OCI-LY7 (cell line): ENCODE results near the gene PHKA2. TPM values are rescaled to one million over a fixed set of nuclear protein-coding genes. Genes with fewer than 3 reads are reported as not detected.
"Not testable (repeated sequence)": the region's sequence is repeated elsewhere in the genome, so short reads cannot be mapped to it uniquely, and the experiment has no call there.

Source experiments
- BruUV-seq: library from RNA; stranded (reverse); fragments of 400-500 nt; replicated peaks from 2 replicates; lab custom pipeline; 2021; lab: Mats Ljungman, UMichigan
- CTCF ChIA-PET: fragments of 300-600 bp; sonication (Branson Sonifier 250); formaldehyde crosslinking; loops from one replicate; lab custom pipeline; 2022; ENCODE audit warnings: antibody characterized with exemption; ENCODE audit not compliant: unreplicated experiment; lab: Charles Lee
- POLR2A ChIA-PET: fragments of 300-600 bp; sonication (Branson Sonifier 250); formaldehyde crosslinking; loops from one replicate; lab custom pipeline; 2022; ENCODE audit warnings: antibody characterized with exemption; lab: Charles Lee
- DNase-seq: peaks from one replicate; pipeline ENCODE4 v3.0.0-alpha.2; 2015; ENCODE audit warnings: low spot score
- H2AFZ ChIP-seq: fragments of 200-600 bp; sonication (generic), shearing (Covaris generic); 2 replicates; pipeline ENCODE4 v1.6.1; 2014; ENCODE audit warnings: mild to moderate bottlenecking, antibody characterized with exemption, low read length, moderate library complexity
- H3K27ac ChIP-seq: fragments of 200-600 bp; sonication (generic); 2 replicates; pipeline ENCODE4 v1.5.1; 2014; ENCODE audit warnings: mixed run types, low read depth, mild to moderate bottlenecking, moderate library complexity, low read length, inconsistent platforms; ENCODE audit not compliant: poor library complexity, severe bottlenecking
- H3K36me3 ChIP-seq: fragments of 200-600 bp; sonication (generic); 2 replicates; pipeline ENCODE4 v1.6.1; 2014; ENCODE audit warnings: mild to moderate bottlenecking, antibody characterized with exemption, low read length, moderate library complexity, mixed read lengths; ENCODE audit not compliant: insufficient read depth
- H3K4me1 ChIP-seq: fragments of 200-600 bp; sonication (generic); 2 replicates; pipeline ENCODE4 v1.5.1; 2014; ENCODE audit warnings: mild to moderate bottlenecking, low read length; ENCODE audit not compliant: insufficient read depth, poor library complexity, severe bottlenecking
- H3K4me2 ChIP-seq: fragments of 200-600 bp; sonication (generic); 2 replicates; pipeline ENCODE4 v1.6.1; 2014; ENCODE audit warnings: mild to moderate bottlenecking, low read length
- H3K4me3 ChIP-seq: fragments of 200-600 bp; sonication (generic); 2 replicates; pipeline ENCODE4 v1.5.1; 2014; ENCODE audit warnings: mild to moderate bottlenecking, low read depth, low read length; ENCODE audit not compliant: poor library complexity, severe bottlenecking
- H3K79me2 ChIP-seq: fragments of 200-600 bp; sonication (generic); 2 replicates; pipeline ENCODE4 v1.6.1; 2016; ENCODE audit warnings: low read depth, mild to moderate bottlenecking, low read length, moderate library complexity, mixed read lengths; ENCODE audit not compliant: insufficient read depth
- H3K9me2 ChIP-seq: fragments of 200-600 bp; sonication (generic); 2 replicates; pipeline ENCODE4 v1.6.1; 2016; ENCODE audit warnings: mild to moderate bottlenecking, low read length, mixed read lengths; ENCODE audit not compliant: insufficient read depth
- H3K9me3 ChIP-seq: fragments of 200-600 bp; sonication (generic); 2 replicates; pipeline ENCODE4 v1.6.1; 2014; ENCODE audit warnings: mild to moderate bottlenecking, mixed run types, low read length, mixed read lengths
- H4K20me1 ChIP-seq: fragments of 200-600 bp; sonication (generic); 2 replicates; pipeline ENCODE4 v1.6.1; 2014; ENCODE audit warnings: mild to moderate bottlenecking, antibody characterized with exemption, low read length, moderate library complexity, mixed read lengths; ENCODE audit not compliant: insufficient read depth
- CTCF ChIP-seq: fragments of 200-600 bp; sonication (generic); conservative IDR thresholded peaks from 2 replicates; pipeline ENCODE4 v1.5.1; 2014; ENCODE audit warnings: mild to moderate bottlenecking, antibody characterized with exemption, low read length, moderate library complexity, mixed read lengths
- EZH2phosphoT487 ChIP-seq: fragments of 200-600 bp; sonication (generic); IDR thresholded peaks from 2 replicates; pipeline ENCODE4 v1.6.1; 2018; ENCODE audit warnings: low read depth, borderline replicate concordance, mild to moderate bottlenecking, mixed run types, antibody characterized with exemption, low read length, moderate library complexity, mixed read lengths
- intact Hi-C: fragments of 100-400 bp; cut with micrococcal nuclease; formaldehyde crosslinking; loops from one replicate; pipeline ENCODE4 v1.10.0; 2022; ENCODE audit not compliant: unreplicated experiment
- small RNA-seq: library from RNA; depleted of rRNA; stranded (forward); fragments of <200 nt; gene quantifications from one replicate; pipeline ENCODE3, GENCODE V24; 2014
- total RNA-seq, 2 experiments: library from RNA; depleted of rRNA in 1 of 2; stranded (reverse); fragments of >200 nt in 1 of 2; shearing (Covaris generic) in 1 of 2; gene quantifications; 2 replicates each; pipeline ENCODE4 v1.2.3, GENCODE V29; 2014 to 2022

Gene PHKA2
- total RNA-seq, 2 experiments from 2014 or later = 24.1 to 41.4 TPM

DNA sequence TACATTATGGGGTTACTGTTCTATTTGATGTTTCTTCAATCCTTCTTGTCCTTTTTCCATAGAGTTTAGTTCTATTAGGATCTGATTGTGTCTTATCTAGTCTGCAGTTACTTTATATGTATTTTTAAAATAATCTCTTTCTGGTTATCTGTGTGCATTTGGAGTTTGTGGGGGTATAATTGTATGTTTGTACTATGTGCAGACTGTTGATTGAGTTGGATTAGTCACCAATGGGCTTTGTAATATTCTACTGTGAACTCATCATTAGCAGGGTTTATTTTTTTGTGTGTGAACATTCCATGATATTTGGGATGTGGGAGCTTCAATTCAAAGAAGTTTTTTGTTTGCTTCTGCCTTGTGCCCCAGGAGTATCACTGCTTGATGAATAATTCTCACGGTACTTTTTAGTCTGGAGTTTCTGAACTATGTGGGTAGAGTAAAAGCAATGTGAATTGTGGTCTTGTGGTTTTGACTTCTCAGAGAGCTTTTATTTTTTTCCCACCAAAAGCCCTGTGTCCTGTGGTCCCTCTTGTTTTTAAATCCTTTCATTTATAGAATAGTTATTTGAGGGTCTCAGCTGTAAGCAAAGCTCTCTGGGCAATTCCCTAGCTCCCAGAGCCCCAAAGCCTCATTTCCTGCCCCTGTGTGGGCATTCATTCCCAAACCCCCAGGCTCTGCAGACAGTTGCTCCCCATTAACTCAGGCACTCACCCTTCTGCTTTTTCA is 127.8 kb downstream of the PHKA2 start:
- no peaks in the 10 kb centered on the region for H4K20me1 ChIP-seq
- no peaks in the 10 kb centered on the region for H3K79me2 ChIP-seq
- no peaks in the 10 kb centered on the region for H3K36me3 ChIP-seq
- ChIA-PET CTCF (no interaction called here), POLR2A (no interaction called here)
- no peak for DNase-seq
- no peak overlapping the region for H3K4me2 ChIP-seq
- H3K9me2 ChIP-seq = no peaks in the 10 kb centered on the region
- TF ChIP-seq EZH2phosphoT487 = no peak
- TF ChIP-seq CTCF = no peak
- H3K27ac ChIP-seq = no peak overlapping the region
- BruUV-seq = no TSS peak
- no peaks in the 10 kb centered on the region for H3K9me3 ChIP-seq
- no peaks in the 10 kb centered on the region for H3K4me1 ChIP-seq
- no peak overlapping the region for H3K4me3 ChIP-seq
- intact Hi-C loops = no loop called here
- H2AFZ ChIP-seq = no peak overlapping the region

- H3K9me3 ChIP-seq, H2AFZ ChIP-seq, POLR2A ChIA-PET, H3K79me2 ChIP-seq, CTCF ChIA-PET, H4K20me1 ChIP-seq, DNase-seq, H3K4me2 ChIP-seq, H3K27ac ChIP-seq, H3K9me2 ChIP-seq, intact Hi-C loops, H3K36me3 ChIP-seq, BruUV-seq, H3K4me1 ChIP-seq, H3K4me3 ChIP-seq: not testable (repeated sequence)
Observed at GRCh38 chrX:18847901-18848300, 136.0 kb downstream of the PHKA2 start.

Small RNA genes within 50 kb of the gene (small RNA-seq; reads per million reads assigned to genes)
- gene RN7SL48P = not detected

Other genes with a start within 250 kb of the PHKA2 start
- not detected in 2 replicates for gene ADGRG2, start 138.4 kb upstream of the PHKA2 start, total RNA-seq (2014; rRNA removed; shearing (Covaris generic))
- not detected in 2 replicates for gene ADGRG2, start 138.4 kb upstream of the PHKA2 start, total RNA-seq (2022)